Measurements from ENCODE around the gene ZNF253. TPM values are rescaled to one million over a fixed set of nuclear protein-coding genes. Genes with fewer than 3 reads are reported as not detected.

Gene ZNF253
- total RNA-seq, 2 experiments from 2014 or later = 4.9 to 5.2 TPM

- no peak overlapping the region for H3K4me3 Mint-ChIP-seq
- H3K27me3 Mint-ChIP-seq = no peaks in the 10 kb centered on the region
- Histone ChIP-seq H3K9me3 (ENCODE audit: control insufficient read depth in 1 of 2, insufficient read depth in 1 of 2, low read length in 2 of 2) (peaks cover 17 to 91% of the 10 kb centered on the region in 2 experiments), H3K27me3 (ENCODE audit: control insufficient read depth in 1 of 2, insufficient read depth in 2 of 2, low read length in 2 of 2) (no peaks in the 10 kb centered on the region), H3K4me1 (ENCODE audit: insufficient read depth, low read length) (no peaks in the 10 kb centered on the region), H3K4me3 (ENCODE audit: low read length) (no peak overlapping the region), H3K36me3 (ENCODE audit: insufficient read depth, low read length) (peaks cover 11% of the 10 kb centered on the region), H3K27ac (ENCODE audit: low read depth in 1 of 2, low read length in 2 of 2) (no peak overlapping the region)
- TF ChIP-seq, protein P1, sequence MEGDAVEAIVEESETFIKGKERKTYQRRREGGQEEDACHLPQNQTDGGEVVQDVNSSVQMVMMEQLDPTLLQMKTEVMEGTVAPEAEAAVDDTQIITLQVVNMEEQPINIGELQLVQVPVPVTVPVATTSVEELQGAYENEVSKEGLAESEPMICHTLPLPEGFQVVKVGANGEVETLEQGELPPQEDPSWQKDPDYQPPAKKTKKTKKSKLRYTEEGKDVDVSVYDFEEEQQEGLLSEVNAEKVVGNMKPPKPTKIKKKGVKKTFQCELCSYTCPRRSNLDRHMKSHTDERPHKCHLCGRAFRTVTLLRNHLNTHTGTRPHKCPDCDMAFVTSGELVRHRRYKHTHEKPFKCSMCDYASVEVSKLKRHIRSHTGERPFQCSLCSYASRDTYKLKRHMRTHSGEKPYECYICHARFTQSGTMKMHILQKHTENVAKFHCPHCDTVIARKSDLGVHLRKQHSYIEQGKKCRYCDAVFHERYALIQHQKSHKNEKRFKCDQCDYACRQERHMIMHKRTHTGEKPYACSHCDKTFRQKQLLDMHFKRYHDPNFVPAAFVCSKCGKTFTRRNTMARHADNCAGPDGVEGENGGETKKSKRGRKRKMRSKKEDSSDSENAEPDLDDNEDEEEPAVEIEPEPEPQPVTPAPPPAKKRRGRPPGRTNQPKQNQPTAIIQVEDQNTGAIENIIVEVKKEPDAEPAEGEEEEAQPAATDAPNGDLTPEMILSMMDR (IDR thresholded peaks at IDR 0.05) = no peak
- POLR2A ChIA-PET = no interaction called here
- intact Hi-C loops (cut with DNase I, micrococcal nuclease) = loop anchor here in 1 of 2 experiments (10.0 kb wide), 1 partner anchor 53 kb away; no protein-coding TSS in a partner anchor
- H3K27ac Mint-ChIP-seq = no peak overlapping the region
- no peaks in the 10 kb centered on the region for H3K4me1 Mint-ChIP-seq (ENCODE audit: low read depth)
- H3K36me3 Mint-ChIP-seq (ENCODE audit: low read depth) = peaks cover 38% of the 10 kb centered on the region
- no peak for ATAC-seq (ENCODE audit: poor library complexity)
- CTCF ChIA-PET = no interaction called here
- no peak for DNase-seq
- peaks cover 16% of the 10 kb centered on the region for H3K9me3 Mint-ChIP-seq
Measured at GRCh38 chr19:19937403-19937802, 71.7 kb downstream of the ZNF253 start.

- H3K36me3 ChIP-seq (ENCODE audit: insufficient read depth, low read length) = peaks cover 5% of the 10 kb centered on the region
- ATAC-seq (ENCODE audit: poor library complexity) (no peak), DNase-seq (no peak)
- H3K27me3 ChIP-seq (ENCODE audit: control insufficient read depth in 1 of 2, insufficient read depth in 2 of 2, low read length in 2 of 2) = no peaks in the 10 kb centered on the region
- Mint-ChIP-seq H3K27me3 (no peaks in the 10 kb centered on the region), H3K36me3 (ENCODE audit: low read depth) (peaks cover 27% of the 10 kb centered on the region), H3K4me1 (ENCODE audit: low read depth) (no peaks in the 10 kb centered on the region), H3K4me3 (no peak overlapping the region), H3K9me3 (peaks cover 15% of the 10 kb centered on the region), H3K27ac (no peak overlapping the region)
- TF ChIP-seq, protein P1 (IDR thresholded peaks at IDR 0.05) = no peak
- intact Hi-C loops (cut with DNase I, micrococcal nuclease) = loop anchor here in 1 of 2 experiments (10.0 kb wide), 1 partner anchor 54 kb away; no protein-coding TSS in a partner anchor
- H3K4me1 ChIP-seq (ENCODE audit: insufficient read depth, low read length) = no peaks in the 10 kb centered on the region
- H3K4me3 ChIP-seq (ENCODE audit: low read length) = no peak overlapping the region
- no peak overlapping the region for H3K27ac ChIP-seq (ENCODE audit: low read depth in 1 of 2, low read length in 2 of 2)
- ChIA-PET CTCF (no interaction called here), POLR2A (no interaction called here)
- peaks cover 17 to 81% of the 10 kb centered on the region in 2 experiments for H3K9me3 ChIP-seq (ENCODE audit: control insufficient read depth in 1 of 2, insufficient read depth in 1 of 2, low read length in 2 of 2)
Measured at GRCh38 chr19:19938449-19938848, 72.8 kb downstream of the ZNF253 start.

GRCh38 chr19:19943848-19944582 lies 78.3 kb downstream of the ZNF253 start:
- peaks cover 5% of the 10 kb centered on the region for H3K27me3 Mint-ChIP-seq
- Histone ChIP-seq H3K27me3 (ENCODE audit: control insufficient read depth in 1 of 2, insufficient read depth in 2 of 2, low read length in 2 of 2) (peaks cover 0 to 8% of the 10 kb centered on the region in 2 experiments), H3K9me3 (ENCODE audit: control insufficient read depth in 1 of 2, insufficient read depth in 1 of 2, low read length in 2 of 2) (peaks cover 15 to 29% of the 10 kb centered on the region in 2 experiments), H3K4me1 (ENCODE audit: insufficient read depth, low read length) (no peaks in the 10 kb centered on the region), H3K36me3 (ENCODE audit: insufficient read depth, low read length) (no peaks in the 10 kb centered on the region), H3K4me3 (ENCODE audit: low read length) (no peak overlapping the region), H3K27ac (ENCODE audit: low read depth in 1 of 2, low read length in 2 of 2) (no peak overlapping the region)
- H3K4me1 Mint-ChIP-seq (ENCODE audit: low read depth) = no peaks in the 10 kb centered on the region
- TF ChIP-seq, protein P1 (IDR thresholded peaks at IDR 0.05) = no peak
- DNase-seq = no peak
- CTCF ChIA-PET = interaction anchor here (0.6 kb wide), 1 partner anchor 368 kb away, joined by 3 read pairs; no protein-coding TSS in a partner anchor
- H3K36me3 Mint-ChIP-seq (ENCODE audit: low read depth) = no peaks in the 10 kb centered on the region
- POLR2A ChIA-PET = no interaction called here
- ATAC-seq (ENCODE audit: poor library complexity) = no peak
- no peak overlapping the region for H3K27ac Mint-ChIP-seq
- no peak overlapping the region for H3K4me3 Mint-ChIP-seq
- peaks cover 11% of the 10 kb centered on the region for H3K9me3 Mint-ChIP-seq
- intact Hi-C loops (cut with DNase I, micrococcal nuclease) = no loop called here

Other genes starting within 250 kb of the ZNF253 start
- 10 to 100 TPM; 50.1 to 51.8 TPM for gene PBX4, start 247.2 kb upstream of the ZNF253 start, total RNA-seq
- 10 to 100 TPM; 85.9 to 93.7 TPM for gene LPAR2, start 237.7 kb upstream of the ZNF253 start, total RNA-seq
- gene GMIP, start 222.2 kb upstream of the ZNF253 start, total RNA-seq = 10 to 100 TPM; 89.6 to 97.0 TPM
- 10 to 100 TPM; 84.8 to 87.6 TPM for gene ATP13A1, start 202.2 kb upstream of the ZNF253 start, total RNA-seq
- gene ZNF101, start 197.0 kb upstream of the ZNF253 start, total RNA-seq = 10 to 100 TPM; 58.8 to 60.6 TPM
- gene ZNF14, start 132.8 kb upstream of the ZNF253 start, total RNA-seq = 10 to 100 TPM; 36.9 to 37.3 TPM
- gene ZNF506, start 44.1 kb upstream of the ZNF253 start, total RNA-seq = 10 to 100 TPM; 48.0 to 50.7 TPM
- 1 to 10 TPM; 4.4 to 5.4 TPM for gene ZNF93, start 35.1 kb downstream of the ZNF253 start, total RNA-seq
- 10 to 100 TPM; 12.5 to 16.0 TPM for gene ZNF682, start 173.6 kb downstream of the ZNF253 start, total RNA-seq
- gene ZNF90, start 212.1 kb downstream of the ZNF253 start, total RNA-seq = 1 to 10 TPM; 2.9 to 3.7 TPM

Measured in CD4-positive, alpha-beta T cell (primary cell).